NCI-H2171 (cell line): ENCODE measurements around the gene PAQR4.
A peak's percentile ranks its signal among the peaks of the same experiment; 100 is the strongest.

ENCODE experiments used
- DNase-seq: peaks from one replicate; lab custom pipeline; 2025; lab: John Stamatoyannopoulos, UW

The PAQR4 gene

GRCh38 chr16:3004781-3005284 is 35.7 kb downstream of the PAQR4 start:
- no peak for DNase-seq

- DNase-seq = no peak
Observed at GRCh38 chr16:3007059-3007956, 38.2 kb downstream of the PAQR4 start.

- DNase-seq = no peak
Observed at GRCh38 chr16:3007957-3008689, 39.0 kb downstream of the PAQR4 start.

GRCh38 chr16:3008690-3009037 is 39.5 kb downstream of the PAQR4 start:
- no peak for DNase-seq

GRCh38 chr16:3009568-3010390 is 40.6 kb downstream of the PAQR4 start:
- no peak for DNase-seq

- no peak for DNase-seq
Observed at GRCh38 chr16:3010510-3010909, 41.4 kb downstream of the PAQR4 start.

GRCh38 chr16:3012246-3012645 is 43.1 kb downstream of the PAQR4 start:
- DNase-seq = peak; percentile 96

- peak; percentile 91 for DNase-seq
Observed at GRCh38 chr16:3012828-3013420, 43.8 kb downstream of the PAQR4 start, which contains the start of gene CLDN9. CLDN9 (plus strand) TSS chr16:3012923; CDS start chr16:3013363, 440 bp downstream.

GRCh38 chr16:3013491-3013951 is 44.4 kb downstream of the PAQR4 start:
- DNase-seq = no peak

- DNase-seq = no peak
Observed at GRCh38 chr16:3013998-3014690, 45.0 kb downstream of the PAQR4 start.

GRCh38 chr16:3014971-3015370 is 45.8 kb downstream of the PAQR4 start:
- DNase-seq = no peak

GRCh38 chr16:3015865-3016521 is 46.8 kb downstream of the PAQR4 start:
- DNase-seq = no peak

GRCh38 chr16:3017344-3017743 is 48.2 kb downstream of the PAQR4 start:
- no peak for DNase-seq

GRCh38 chr16:3017794-3018506 is 48.8 kb downstream of the PAQR4 start, which contains the start of gene CLDN6:
CLDN6 (minus strand) TSS chr16:3018183; CDS start chr16:3016021, 2,162 bp downstream.
- no peak for DNase-seq

GRCh38 chr16:3019594-3020246 is 50.6 kb downstream of the PAQR4 start:
- DNase-seq = no peak

GRCh38 chr16:3020247-3020603 is 51.1 kb downstream of the PAQR4 start, which contains the start of gene TNFRSF12A:
TNFRSF12A (plus strand) TSS chr16:3020368; CDS start chr16:3020398, 30 bp downstream.
- DNase-seq = peak; percentile 70

GRCh38 chr16:3020604-3021448 is 51.7 kb downstream of the PAQR4 start:
- DNase-seq = no peak
